Measurements from ENCODE around the gene TESK1.
A peak's percentile ranks its signal among the peaks of the same experiment; 100 is the strongest.

The TESK1 gene

DNA sequence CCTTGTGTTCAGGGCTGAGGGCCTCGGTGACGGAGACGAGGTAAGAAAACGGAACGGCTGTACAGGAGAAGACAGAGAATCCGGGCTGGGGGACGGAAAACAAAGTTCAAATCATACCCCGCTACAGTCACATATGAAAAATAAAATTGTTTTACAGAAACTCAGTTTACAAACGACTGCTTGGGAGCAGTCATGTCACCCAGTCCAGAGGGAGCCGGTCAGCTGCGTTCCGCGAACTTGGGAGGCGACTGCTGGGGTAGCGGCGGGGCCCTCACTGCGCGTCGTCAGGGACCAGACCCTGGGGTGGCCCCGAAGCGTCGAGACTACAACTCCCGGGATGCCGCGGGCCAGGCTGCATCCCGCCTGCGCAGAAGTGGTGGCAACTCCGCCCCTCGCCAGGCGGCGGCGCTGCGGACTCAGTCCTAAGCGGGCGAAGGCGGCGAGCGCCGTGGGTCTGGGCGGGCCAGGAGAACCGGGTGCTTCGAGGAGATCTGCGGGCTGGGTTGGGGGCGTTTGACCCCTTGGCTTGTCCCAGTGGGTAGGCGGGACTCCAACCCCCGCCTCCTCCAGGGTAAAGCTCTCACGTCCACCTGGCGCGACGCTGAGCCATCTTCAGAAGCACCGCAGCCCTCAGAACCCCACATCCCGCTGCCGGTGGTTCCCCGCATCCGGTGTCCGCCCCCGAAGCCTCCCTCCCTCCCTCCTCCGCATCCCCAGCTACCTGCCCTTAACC is 41.6 kb downstream of the TESK1 start:
- peak; percentile 91 for DNase-seq (ENCODE audit: low spot score)

DNA sequence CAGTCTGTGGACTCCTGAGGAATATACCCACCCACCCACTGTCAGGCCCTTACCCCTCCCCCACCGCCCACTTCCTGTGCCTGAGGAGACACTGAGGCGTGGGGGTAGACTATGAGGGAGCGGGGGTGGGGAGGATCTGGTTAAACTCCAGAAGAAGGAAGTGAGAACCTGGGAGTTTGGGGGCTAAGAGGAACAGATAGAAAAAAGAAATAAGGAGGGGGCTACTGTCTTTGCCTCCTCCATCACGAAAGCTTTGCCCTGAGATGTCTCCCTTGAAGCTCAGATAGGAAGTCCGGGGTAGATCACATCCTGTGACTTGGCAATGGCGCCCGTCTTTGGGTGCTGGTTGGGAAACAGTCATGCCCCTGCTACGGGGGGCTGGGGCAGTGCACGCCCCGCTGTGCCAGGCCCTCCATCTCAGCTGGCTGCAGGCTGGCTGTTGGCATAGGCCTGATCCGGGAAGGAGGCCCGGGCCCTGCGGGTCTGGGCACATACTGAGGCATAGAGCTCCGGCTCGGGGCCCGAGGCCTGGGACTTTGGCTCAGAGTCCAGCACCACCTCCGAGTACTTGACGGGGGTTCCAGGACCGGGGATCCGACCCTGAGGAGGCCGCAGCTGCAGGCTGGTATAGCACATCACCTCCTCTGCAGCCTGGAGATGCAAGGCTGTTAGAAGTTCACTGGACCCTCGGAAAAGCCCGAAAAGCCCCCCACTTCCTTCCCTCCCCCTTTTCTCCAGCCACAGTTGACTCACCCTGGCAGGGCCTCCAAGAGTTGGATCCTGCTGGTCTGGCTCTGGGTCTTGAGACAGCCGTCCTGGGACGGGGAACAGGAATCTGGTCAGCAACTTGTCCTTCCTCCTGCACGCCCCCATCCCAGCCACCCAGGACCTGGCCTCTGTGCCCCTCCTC is 44.6 kb downstream of the TESK1 start:
- no peak for DNase-seq (ENCODE audit: low spot score)

DNA sequence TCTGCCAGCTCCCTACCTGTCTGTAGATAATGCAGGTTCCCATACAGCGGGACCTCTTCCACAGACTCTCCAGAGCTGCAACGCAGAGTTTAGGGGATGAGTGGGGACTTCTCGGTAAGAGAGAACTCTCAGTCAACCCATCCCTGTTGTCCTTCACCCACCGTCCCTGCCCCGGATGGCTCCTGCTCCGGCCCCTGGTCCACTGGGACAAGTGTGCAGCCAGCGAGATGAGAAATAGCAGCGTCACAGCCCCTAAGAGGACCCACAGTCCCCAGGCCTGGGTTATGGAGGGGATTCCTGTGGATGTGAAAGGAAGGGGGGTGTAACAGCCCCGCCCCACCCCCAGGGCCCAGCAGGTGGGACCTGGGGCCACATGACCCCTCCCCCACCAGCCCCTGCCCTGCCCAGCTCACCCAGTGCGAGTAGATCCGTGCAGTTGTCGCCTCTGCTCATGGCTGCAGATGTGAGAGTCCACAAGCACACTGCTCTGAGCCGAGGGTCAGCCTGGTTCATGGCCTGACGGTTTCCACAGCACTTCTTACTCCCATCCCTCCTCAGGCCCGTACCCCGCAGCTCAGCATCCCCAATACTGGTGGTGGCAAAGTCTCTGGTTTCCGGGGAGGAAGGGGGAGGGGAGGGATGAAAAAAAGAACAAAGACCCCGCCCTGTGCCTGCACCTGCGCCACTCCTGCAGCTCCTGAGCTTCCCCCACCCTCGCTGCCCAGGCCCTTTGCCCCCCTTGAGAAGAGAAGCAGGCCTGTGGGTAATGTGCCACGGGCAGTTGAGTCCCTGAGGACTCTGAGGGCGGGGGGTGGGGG is 45.5 kb downstream of the TESK1 start, which contains the start of gene SIT1:
TSS of gene SIT1 (minus strand) at position 591 of the 818 bp plus-strand sequence. CDS start at position 513, 78 bp downstream.
- DNase-seq (ENCODE audit: low spot score) = no peak

DNA sequence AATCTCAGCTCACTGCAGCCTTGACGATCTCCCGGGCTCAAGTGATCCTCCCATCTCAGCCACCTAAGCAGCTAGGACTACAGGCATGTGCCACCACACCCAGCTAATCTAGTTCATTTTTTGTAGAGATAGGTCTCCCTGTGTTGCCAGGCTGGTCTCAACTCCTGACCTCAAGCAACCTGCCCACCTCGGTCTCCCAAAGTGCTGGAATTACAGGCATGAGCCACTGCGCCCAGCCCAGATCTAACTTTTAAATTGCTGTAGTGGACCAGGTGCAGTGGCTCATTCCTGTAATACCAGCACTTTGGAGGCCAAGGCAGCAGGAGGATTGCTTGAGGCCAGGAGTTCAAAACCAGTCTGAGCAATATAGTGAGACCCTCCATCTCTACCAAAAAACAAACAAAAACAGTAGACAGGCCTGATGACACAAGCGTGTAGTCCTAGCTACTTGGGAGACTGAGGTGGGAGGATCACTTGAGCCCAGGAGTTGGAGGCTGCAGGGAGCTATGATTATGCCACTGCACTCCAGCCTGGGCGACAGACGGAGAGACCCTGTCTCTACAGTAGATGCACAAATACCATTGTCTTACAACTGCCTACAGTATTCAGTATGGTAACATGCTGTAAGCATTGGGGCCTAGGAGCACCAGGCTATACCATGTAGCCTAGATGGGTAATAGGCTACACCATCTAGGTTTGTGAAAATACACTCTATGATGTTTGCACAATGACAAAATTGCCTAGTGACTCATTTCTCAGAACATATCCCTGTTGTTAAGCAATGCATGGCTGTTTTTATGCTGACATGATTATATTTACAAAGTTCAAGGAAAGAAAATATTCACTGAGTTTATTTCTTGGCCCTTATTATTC is 47.1 kb downstream of the TESK1 start:
- DNase-seq (ENCODE audit: low spot score) = peak; percentile 23

DNA sequence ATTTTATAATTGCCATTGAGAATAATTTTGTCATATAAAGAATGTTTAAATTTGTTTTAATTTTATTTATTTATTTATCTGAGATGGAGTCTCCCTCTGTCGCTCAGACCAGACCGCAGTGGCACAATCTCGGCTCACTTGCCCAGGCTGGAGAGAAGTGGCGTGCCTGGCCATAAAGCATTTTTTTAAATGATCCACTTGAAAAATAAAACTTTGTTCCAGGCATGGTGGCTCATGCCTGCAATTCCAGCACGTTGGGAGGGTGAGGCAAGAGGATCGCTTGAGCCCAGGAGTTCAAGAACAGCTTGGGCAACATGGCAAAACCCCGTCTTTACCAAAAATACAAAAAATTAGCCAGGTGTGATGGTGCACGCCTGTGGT is 47.8 kb downstream of the TESK1 start:
- peak; percentile 2 for DNase-seq (ENCODE audit: low spot score)

DNA sequence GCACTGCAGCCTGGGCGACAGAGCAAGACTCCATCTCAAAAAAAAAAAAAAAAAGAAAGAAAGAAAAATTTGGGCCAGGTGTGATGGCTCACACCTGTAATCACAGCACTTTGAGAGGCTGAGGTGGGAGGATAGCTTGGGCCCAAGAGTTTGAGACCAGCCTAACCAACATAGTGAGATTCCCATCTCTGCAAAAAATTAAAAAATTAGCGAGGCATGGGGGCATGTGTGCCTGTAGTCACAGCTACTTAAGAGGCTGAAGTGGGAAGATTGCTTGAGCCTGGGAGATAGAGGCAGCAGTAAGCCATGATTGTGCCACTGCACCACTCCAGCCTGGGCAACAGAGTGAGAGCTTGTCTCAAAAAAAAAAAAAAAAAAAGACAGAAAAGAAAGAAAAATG is 48.5 kb downstream of the TESK1 start:
- no peak for DNase-seq (ENCODE audit: low spot score)

DNA sequence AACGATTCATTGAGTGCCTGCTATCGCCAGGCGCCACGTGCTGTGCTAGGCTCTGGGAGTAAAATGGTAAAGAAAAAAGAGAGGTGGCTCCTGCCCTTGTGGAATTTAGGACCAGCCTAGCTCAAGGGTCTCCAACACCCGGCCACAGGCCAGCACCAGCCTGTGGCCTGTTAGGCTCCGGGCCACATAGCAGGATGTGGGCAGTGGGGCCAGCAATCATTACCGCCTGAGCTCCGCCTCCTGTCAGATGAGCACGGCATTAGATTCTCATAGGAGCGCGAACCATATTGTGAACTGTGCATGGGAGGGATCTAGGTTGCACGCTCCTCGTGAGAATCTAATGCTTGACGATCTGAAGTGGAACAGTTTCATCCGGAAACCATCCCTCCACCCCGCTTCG is 51.3 kb downstream of the TESK1 start:
- peak; percentile 5 for DNase-seq (ENCODE audit: low spot score)

DNA sequence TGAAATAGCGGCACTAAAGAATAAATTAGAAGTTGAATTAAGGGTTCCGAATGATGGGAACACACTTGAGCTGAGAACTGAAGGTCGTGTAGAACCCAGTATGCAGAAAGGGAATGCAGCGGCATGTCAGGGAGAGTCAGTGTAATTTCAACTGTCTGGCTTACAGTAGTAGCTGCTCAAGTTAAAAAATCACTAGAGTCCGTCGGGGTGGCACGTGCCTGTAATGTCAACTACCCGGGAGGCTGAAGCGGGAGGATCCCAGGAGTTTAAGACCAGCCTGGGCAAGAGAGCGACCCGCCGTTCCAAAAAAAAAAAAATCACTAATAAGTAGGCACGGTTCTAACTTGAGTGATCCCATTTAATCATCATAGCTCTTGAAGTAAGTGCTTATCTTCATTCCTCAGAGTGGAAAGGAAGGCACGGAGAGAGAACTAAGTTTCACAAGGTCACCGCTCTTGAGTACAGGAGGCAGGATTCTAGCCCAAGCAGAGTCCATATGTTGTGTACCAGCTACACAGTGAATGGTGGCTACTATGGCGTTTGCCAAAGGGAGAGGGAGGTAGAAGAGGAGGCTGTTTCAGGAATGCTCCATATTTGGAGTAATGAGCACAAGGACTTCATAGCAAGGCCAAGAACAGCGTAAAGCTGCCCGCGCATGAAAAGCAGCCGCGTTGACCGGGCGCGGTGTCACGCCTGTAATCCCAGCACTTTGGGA is 51.9 kb downstream of the TESK1 start:
- DNase-seq (ENCODE audit: low spot score) = no peak

DNA sequence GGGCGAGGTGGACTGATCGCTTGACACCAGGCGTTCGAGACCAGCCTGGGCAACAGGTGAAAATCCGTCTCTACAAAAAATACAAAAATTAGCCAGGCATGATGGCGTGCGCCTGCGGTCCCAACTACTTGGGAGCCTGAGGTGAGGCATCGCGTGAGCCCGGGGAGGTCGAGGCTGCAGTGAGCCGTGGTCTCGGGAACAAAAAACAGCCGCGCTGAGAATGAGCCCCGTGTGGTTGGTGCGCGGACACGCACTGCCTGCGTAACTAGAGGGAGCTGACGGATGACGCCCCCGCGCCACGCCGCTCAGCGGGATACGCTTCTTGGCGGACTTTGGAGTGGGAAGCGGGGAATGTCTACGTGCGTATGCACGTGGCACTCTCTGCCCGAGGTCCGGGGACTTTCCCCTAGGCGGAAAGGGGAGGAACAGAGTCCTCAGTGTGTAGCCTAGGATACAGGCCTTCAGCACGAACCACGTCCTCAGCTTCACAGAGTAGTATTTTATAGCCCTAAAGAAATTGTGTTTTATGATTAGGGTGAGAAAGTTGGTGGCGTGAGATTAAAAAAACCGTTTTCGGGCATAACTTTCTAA is 52.6 kb downstream of the TESK1 start, which contains the start of gene RMRP:
TSS of gene RMRP (minus strand) at position 474 of the 591 bp plus-strand sequence.
- peak; percentile 95 for DNase-seq (ENCODE audit: low spot score)

DNA sequence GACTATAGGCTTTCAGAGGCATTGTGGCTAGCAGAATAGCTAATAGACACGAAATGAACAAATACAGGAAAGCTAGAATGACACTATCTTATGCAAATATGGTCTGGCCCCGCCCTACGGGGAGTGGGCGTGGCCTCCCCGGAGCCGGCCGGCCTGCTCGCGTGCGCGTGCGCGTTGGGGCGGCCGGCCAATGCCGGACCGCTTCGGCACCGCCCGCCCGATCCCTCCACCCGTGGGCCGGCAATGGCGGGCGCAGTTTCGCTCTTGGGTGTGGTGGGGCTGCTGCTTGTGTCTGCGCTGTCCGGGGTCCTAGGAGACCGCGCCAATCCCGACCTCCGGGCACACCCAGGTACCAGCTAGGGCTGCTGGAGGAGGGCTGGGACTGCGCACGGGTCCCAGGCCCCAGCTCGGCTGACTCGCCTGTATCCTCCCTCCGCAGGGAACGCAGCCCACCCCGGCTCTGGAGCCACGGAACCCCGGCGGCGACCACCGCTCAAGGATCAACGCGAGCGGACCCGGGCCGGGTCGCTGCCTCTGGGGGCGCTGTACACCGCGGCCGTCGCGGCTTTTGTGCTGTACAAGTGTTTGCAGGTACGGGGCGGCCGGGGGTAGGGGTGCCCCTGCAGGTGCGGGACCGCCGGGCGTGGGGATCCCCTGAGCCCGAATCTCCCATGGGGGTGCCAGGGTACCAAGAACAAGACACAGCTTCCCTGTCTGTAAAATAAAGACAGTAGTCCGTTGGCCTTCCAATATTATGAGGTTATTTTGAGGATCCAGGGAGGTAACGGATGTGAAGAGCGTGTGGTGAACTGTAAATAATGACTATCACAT is 53.3 kb downstream of the TESK1 start, which contains the start of gene CCDC107:
TSS of gene CCDC107 (plus strand) at position 156 of the 831 bp plus-strand sequence. CDS start at position 244, 88 bp downstream.
- peak; percentile 84 for DNase-seq (ENCODE audit: low spot score)

DNA sequence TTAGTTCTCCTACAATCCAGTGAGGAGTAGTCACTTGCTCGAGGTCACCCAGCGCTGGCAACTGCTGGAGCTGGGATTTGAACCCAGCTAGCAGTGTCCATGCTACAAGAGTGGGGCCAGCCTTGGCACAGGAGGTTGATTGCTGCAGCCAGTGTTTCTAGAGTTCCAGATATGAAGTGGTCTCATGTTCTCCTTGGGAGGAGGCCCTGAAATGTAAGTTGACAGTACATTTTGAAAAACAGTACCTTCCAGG is 53.8 kb downstream of the TESK1 start:
- no peak for DNase-seq (ENCODE audit: low spot score)

DNA sequence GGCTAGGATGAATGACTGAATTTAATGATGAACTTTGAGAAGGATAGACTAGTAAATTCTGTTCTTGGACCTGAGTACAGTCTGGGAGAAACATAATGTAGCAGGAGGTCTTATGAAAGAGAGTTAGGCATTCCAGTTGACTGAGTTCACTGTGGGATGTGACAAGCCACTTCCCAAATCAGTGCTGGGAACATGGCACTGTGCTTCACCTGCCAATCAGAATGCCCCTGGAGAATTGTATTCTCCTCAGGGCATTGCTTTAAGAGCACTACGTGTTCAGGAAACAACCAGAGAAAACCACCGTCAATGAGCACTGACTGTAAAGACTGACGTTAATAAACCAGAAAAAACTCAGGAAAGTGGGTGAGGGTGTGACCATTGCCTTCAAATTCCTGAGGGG is 54.3 kb downstream of the TESK1 start:
- DNase-seq (ENCODE audit: low spot score) = no peak

All from HuH-7 (cell line).